ENCODE data around the gene RAVER2.

The RAVER2 gene

DNA sequence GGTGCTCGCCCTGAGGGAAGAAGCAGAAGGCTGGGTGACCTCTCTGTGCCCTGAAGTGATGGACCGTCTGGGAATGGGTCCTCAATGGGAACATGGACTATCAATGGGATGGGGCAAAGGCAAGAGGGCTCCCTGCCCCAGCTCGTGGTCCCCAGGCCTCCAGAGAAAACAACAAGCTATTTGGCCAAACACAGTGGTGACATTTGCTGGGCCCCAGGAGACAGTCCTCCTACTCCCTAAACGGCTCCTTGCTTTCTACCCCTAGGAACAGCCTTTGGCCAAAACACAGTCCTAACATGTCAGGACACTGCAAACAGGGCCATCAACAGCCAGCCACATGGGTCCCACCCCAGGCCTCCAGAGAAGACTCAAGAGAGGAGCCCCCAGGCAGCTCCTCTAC lies 102.8 kb downstream of the RAVER2 start:
- DNase-seq, result no peak

DNA sequence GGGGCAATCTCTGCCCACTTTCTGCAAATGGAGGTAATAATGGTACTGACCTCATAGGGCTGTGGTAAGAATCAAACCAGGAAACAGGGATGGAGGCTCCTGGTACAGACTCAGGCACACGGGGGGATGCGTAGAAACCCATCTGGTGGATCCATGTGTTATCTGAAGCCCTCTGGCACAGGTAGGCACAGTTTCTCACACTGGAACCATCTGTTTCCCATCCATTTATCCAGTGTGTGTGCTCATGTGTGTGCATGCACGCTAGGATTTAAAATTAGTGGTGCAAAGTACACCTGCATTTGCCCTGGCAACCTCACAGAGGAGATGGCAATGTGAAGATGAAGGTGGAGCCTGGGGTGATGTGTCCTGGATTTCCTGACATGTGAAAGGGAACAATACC lies 103.3 kb downstream of the RAVER2 start:
- peak; percentile 84 for DNase-seq

DNA sequence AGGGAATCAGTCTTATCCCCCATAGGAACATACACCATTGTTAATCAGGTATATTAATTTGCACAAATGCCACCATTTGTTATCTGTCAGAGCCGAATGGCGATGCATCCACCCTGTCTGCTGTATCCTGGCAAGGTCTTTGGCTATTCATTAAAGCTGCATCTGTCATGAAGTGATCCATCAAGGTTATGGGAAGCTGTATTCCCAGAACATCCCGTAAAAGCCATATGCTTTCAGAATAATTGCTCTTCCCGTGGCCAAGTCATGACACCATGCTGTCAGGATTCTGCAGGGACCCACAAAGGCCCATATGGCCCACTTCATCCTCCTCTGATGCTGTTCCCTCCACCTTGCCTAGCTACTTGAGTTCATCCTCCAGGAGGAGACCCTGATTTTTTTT lies 103.9 kb downstream of the RAVER2 start:
- DNase-seq, result peak; percentile 98

DNA sequence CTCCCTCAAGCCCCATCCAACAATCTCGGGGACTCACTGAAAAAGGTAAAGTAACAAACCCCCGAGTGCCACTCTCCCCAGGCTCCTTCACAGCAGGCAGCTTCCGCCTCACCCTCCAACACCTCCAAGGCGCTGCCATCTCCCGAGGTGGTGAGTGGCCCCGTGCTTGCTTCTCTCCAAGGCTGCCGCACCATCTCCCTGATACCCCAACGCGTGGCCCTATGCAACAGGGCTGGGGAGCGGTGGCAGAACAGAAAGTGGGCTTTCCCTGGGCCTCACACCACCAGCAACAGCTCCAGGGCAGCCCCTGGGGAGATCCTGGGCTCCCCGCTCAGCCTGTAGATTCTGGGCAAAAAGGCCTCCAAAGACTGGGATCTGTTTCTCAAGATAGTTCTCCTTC lies 105.1 kb downstream of the RAVER2 start:
- no peak for DNase-seq

DNA sequence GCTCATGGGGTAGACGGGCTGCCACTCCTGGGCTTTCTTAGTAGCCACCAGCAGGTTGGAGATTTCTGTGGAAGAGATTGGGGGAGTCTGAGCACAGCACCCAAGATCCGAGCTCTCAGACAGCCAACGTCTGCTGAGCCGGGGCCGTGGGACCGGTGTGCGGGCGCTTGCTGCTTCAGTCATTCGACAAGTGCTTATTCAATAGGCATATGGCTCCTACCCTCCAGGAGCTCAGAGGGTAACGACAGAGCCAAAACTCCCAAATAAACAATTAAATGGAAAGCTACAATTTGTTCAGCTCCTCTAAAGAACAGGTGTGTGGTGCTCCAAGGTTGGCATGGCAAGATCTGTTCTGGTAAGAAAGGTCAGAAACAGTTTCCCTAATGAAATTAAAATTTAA lies 106.0 kb downstream of the RAVER2 start:
- peak; percentile 6 for DNase-seq

DNA sequence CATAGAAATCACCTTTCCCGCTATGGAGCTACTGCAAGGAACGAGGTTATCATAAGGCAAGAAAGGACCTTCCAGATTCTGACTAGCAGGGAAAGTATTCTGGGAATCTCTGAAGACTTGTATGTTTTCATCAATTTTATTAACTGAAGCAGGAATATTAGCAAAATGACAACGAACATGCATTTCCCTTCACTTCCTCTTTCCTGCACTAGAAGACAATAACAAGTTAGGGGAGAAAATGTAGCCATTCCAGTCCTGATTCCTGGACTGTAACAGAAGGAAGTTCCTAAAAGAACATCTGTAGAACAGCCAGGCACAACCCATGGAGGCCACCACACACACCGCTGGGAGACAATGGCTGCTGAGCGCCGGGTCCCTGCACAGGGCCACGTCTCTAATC lies 106.8 kb downstream of the RAVER2 start:
- no peak for DNase-seq

DNA sequence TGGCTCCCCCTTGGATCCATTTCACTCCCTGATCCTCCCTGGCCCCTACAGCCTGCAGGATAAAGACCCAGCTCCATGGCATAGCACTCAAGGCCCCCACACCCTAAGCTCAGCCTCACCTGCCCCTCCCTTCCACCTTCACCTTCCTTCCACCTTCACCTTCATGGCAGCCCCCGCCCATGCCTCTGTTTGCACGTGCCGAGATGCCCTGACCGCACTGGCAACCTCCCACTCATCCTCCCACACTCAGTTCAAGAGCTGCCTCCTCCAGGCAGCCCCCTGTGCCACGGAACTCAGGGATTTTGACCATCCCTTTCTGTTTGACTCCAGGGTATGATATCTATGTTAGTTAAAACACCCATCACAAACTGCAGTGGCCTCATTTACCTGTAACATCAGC lies 109.8 kb downstream of the RAVER2 start:
- DNase-seq, result no peak

DNA sequence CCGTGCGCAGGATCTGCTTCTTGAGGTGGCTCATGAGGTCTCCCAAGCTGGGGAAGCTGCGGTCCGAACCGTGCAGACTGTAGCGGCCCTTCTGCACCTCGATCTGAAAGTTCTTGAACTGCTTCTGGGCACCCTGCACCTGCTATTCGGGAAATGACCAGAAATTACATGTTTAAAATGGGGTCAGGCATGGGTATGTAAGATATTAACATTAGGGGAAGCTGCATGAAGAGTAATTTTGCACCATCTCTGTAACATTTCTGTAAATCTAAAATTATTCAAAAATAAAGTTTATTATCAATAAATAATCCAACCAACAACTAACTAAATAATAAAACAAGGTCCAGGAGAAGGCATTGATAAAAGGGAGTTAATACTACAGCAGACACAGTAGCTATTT lies 110.7 kb downstream of the RAVER2 start:
- no peak for DNase-seq

DNA sequence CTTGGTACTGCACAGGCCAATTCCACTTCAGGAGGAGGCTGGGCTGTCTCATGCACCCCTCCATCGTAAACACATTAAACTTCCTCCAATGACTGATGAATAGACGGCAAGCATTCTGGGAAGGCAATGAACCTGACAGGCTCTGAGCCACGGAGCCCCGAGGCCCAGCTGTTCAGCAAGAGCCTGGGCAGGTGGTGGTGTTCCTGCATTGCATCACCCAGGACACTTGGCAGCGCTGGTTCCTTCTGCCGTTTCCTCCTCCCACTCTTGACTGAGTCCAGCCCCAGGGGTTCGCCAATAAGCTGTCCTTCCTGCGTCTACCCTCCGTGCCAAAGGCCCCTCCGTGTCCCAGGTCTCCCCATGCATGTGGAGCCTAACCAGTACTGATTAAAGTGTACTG lies 111.7 kb downstream of the RAVER2 start:
- DNase-seq, result peak; percentile 91

DNA sequence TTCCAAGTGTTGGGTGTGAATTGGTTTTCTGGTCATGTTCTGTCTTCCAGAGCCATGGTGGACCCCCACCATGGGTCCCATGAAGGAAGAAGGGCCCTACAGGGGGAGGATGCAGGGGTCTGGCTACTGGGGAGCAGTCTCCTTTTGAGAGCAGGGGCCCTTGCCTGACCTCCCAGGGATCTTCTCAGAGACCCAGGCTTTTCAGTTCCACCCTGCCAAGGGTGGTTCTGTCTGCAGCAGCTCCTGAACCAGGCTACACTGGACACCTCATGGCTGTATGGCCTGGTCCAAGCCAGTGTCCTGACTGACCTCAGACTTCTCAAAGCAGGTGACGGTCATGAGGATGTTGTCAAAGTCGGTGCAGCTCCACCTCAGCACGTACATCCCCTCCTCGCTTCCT lies 112.5 kb downstream of the RAVER2 start:
- no peak for DNase-seq

DNA sequence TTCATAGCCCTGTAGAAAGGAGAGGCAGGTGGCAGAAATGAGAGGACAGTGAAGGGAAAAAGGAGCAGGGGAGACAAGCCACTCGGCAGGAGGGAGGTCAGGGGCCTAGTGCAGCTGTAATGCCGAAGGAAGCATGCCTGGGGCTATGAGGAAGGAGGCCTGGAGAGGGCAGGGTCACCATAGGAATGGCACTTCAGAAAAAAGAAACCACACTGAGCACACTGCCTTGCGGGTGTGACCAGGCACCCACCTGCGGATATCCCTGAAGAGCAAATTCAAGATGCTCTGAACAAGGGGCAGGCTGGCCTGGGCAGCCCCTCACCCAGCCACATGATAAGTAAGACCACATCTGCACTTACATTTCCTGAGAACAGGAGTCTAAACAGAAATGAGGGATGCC lies 116.7 kb downstream of the RAVER2 start:
- no peak for DNase-seq

DNA sequence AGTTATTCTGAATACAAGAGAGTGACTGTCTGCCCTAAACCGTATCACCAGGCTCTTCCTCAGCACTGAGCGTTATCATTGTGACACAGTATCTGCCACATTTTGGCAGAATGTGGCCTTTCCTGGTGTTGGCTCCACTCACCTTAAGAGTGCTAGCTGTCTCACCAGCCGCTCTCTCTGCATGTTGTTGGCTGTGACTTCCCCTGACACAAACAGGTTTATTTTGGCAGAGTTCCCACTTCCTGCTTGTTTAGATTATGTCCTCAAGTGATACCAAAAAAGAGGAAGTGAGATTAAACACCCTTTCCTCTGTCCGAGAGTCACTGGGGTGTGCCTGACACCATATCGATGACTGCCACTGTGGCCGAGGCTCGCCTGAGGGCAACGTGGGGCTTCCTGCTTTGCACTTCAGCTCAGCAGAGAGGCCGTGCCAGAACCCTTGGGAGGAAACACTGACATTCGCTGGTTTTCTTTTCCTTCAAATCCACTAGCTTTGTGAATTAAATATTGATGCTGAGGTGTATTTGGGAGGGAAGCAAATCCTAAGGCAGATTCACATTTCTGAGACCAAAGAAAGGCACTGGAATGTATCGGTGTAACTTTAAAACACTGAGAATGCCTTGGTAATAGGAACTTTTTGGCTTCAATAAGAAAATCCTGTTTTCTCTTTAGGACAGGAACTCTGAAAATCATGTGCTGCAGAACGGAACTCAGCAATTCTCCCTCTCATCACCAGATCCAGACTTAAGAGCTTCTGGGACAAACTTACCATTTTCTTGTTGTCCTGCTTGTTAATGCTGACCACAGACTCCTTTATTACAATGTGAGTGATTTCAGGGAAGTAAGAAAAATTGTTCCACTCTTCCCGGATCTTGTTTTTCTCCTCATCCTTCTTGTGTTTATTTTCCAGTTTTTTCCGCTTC lies 119.4 kb downstream of the RAVER2 start:
- no peak for DNase-seq

DNA sequence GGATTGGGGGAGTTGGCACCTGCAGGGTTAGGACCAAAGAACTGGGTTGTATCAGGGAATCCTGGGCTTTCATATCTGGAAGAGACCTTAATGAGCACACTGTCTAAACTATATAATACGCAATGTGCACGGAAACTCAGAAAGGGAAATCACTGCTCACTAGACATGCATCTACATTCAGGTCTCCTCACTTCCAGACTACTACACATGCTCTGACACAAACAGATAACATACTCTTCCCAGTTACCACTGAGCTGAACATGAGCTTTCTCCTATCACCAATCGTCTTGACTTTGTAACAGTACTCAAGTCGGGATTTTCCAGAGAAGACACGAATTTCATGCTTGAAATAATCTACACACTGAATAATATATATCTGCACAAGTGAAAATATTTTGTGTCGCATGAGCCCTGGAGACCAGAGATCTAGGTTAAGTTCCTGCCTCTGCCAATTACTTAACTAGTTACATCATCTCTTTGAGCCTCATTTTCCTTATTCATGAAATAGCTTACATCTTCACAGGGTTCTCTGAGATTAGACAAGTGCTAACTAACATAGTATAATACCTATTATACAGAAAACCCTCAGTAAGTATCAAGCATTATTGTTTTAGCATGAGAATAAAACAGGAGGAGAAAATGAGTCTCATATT lies 120.4 kb downstream of the RAVER2 start:
- DNase-seq, result no peak

DNA sequence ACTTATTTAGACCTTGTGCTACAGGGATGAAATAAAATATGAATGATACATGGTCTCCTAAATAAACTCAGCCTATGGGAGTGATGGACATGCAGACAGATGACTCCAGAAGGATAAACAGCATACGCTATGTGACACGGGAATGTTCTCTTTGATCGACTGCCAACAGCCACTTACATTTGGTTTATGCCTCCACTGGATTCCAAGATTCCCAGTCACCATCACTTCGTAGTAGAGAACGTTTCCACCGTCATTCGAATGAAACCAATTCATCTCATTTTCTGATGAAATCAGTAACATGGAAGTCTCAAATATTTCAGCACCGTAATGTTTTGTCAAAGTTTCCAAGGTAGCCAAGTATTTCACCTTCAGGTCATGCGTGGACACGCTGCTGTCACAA lies 121.8 kb downstream of the RAVER2 start:
- DNase-seq, result no peak

DNA sequence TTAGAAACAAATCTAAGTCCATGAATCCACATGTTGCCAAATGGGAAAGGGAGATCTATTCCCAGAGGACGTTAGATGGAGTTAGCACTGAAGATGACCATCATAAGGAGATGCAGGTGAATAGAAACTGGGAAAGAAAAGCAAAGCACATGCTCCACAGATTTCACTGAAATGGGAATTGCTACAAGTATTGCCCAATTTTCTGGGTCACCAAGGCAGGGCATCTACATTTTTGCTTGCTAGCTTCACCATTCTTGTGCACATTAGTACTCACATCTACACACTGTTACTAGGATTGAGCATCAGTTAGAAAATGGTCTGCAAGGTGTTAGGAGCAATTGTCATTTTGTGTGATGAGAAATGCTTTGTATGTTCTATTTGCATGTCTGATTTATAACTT lies 122.4 kb downstream of the RAVER2 start:
- no peak for DNase-seq

DNA sequence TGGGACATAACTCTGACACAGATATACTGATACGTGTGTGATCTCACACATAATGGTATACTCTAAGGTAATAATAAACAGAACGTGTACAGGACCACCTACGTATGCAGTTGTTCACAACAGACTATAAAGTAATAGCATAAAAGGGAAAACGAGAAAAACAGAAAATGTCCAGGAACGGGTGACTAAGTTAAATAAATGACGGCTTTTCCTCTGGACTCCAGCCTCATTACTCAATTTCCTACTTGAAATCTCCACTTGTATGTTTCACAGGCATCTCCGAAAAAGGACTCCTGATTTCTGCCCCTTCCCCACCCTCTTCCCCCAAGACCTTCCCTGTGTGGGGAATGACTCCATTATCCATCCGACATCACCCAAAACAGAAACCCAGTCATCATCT lies 126.4 kb downstream of the RAVER2 start:
- no peak for DNase-seq

DNA sequence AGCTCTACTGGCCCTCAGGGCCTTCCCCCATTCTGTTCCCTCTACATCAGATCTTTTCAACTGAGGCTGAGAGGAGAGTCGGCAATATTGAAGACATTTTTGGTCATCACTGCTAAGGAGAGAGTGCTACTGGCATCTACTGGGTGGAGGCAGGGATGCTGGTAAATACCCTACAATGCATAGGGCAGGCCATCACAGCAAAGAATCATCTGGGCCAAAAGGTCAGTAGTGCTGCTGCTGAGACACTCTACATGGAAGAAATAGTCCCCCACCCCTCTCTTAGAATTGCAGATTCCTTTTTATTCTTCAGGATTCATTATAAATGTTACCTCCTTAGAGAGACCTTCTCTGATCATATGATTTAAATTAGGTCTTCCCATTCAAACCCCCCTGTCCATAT lies 127.2 kb downstream of the RAVER2 start:
- no peak for DNase-seq

DNA sequence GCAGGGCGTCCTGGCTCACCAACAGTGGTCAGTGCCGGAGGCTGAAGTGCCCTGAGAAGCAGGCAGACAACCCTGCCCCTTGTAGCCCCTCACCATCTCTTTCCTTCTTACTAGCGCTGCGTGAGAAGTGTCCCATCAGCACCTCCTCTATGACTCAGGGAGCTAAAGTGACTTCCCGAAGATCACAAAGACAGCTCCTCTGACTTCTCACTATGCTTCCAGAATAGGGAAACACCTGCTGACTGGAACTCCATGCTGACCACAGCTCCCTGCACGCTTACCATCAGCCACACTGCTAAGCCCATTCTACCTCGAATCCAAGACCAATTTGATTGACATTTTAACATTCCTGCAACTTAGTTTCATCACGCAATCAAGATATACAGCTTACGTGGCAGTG lies 128.7 kb downstream of the RAVER2 start:
- no peak for DNase-seq

DNA sequence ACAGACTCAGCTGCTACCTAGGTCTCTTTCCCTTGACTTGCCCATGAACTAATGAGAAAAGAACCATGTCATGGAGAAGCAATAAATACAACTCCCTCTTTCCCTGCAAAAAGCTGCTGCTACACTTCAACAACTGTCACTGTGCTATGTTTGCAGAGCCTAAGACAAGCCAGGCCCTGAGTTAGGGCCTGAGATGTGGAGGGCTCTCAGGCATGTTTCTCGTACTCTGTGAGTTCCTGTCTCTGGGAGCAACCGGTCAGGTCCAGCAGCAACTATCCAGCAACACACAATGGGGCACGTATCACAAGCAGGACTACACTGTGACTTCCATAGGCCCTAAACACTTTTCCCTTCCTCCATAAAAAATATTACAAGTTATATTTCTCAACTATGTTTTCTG lies 129.8 kb downstream of the RAVER2 start:
- DNase-seq, result no peak

DNA sequence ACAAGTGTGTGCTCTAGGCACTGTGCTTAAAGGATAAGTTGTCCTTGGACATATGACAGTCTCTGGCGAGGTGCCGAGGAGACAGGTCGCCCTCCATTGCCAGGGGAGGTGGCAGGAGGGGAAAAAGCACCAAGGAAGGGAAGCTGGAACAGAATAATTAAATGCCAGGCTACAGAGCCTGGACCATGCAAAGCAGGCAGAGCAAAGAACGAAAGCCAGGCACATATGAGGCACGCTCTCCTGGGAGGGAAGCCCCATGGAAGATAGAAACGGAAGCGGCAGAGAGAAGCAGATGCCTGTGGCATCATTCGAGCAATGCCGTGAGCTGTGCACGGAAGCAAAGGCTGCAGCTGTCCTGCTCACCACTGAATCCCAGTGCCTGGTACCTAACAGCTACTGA lies 130.2 kb downstream of the RAVER2 start:
- DNase-seq, result no peak

DNA sequence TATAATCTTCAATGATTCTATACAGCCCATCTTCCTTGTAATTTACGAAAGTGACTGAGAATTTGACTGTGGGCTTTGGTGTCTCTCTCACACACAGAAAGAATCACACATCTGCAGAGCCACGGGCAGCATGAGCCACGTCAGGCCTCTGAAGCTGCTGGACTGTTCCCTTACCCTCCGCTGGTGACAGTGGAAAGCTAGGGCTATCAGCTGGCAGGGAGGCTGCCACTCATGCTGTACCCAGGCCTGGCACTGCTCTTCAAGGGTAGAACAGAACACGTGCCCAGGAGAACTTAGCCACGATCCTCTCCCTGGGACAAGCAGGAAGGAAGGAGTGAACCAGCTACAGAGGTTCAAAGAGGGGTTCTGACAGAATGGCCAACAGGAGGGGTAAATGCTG lies 130.7 kb downstream of the RAVER2 start:
- DNase-seq, result no peak

DNA sequence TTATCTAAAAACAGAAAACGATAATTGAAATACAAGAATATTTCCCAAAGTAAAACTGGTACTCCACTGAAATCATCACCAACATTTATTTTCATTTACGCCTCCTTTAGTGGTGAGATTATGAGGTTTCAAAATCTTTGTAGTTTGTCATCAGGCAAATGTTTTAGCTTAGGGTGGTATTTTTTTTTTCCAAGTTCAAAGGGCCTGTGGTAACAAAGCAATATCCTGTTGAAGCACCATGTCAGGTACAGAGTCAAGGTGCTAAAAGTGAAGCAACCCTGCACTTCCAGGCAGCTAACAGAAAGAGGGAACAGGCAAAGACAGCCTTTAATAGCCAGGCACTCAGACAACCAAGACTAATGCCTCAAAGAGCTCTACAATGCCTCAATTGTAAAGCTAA lies 132.3 kb downstream of the RAVER2 start:
- no peak for DNase-seq

DNA sequence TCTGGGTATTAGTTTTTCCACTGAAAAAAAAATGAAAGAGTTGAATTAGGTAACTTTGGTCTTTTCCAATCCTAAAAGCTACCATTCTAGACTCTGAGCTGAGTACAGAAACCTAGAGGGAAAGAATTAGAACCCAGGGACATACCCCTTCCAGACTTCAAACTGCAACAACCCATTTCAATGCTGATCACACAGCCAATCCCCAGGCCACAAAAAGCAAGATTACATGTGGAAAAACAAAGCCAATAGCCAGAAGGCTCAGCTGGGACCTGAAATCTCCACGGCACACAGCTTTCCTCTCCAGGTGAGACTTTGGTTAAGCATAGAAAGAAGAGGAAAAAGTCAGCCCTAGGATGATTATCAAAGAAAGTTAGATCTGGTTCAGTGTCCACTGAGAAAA lies 132.7 kb downstream of the RAVER2 start:
- no peak for DNase-seq

DNA sequence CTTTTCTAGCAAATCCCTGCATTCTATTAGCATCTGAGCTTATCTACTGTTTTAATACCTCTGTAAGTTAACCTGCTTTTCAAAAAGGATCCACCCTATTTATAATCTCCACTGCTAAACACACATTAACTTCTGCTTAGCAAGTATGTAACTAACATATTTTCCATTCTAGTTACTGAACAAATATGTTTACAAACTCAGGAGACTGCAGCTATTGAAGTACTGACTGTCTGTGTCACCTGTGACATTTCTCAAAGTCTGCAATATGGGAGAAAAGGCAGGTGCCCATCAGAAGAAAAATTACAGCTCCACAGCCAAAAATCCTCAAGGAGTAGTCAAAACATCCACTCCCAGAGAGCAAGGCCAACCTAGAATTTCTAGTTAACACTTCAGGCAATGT lies 133.2 kb downstream of the RAVER2 start:
- no peak for DNase-seq

Measured in NCI-H2171 treated with DMSO at 0.1 percent for 48 hours (cell line).